Vagina (tissue), 2 donors: ENCODE results near the gene VPS45. TPM values are rescaled to one million over a fixed set of nuclear protein-coding genes. Genes with fewer than 3 reads are reported as not detected.

ENCODE experiments used
- DNase-seq, 2 donors: peaks; one replicate each; pipeline ENCODE4 v3.0.0-alpha.2; 2017; ENCODE audit errors: extremely low spot score in 2 of 2
- H3K27ac ChIP-seq: fragments of 200-600 bp; sonication (generic); one replicate; pipeline ENCODE4 v1.5.1; 2019
- H3K27me3 ChIP-seq: fragments of 200-600 bp; sonication (generic); one replicate; pipeline ENCODE4 v1.5.1; 2019
- H3K36me3 ChIP-seq, 2 donors: fragments of 200-600 bp; sonication (generic); one replicate each; pipeline ENCODE4 v1.5.1; 2017 to 2019
- H3K4me1 ChIP-seq: fragments of 200-600 bp; sonication (generic); one replicate; pipeline ENCODE4 v1.5.1; 2019
- H3K4me3 ChIP-seq, 2 donors: fragments of 200-600 bp; sonication (generic); 1 replicate in 1 of 2; 2 replicates in 1 of 2; pipeline ENCODE4 v1.5.1; 2016 to 2019
- H3K9me3 ChIP-seq: fragments of 200-600 bp; sonication (generic); one replicate; pipeline ENCODE4 v1.5.1; 2019
- CTCF ChIP-seq, 3 experiments: fragments of 450-650 bp in 2 of 3; fragments of 200-600 bp in 1 of 3; sonication (generic) in 1 of 3; IDR thresholded peaks; one replicate each; pipeline ENCODE4 v1.5.1; 2017 to 2019; ENCODE audit warnings: antibody characterized with exemption in 3 of 3, mild to moderate bottlenecking in 2 of 3, moderate library complexity in 2 of 3
- POLR2A ChIP-seq, 2 donors: fragments of 450-650 bp; IDR thresholded peaks; one replicate each; pipeline ENCODE4 v1.6.1; 2017; ENCODE audit warnings: antibody characterized with exemption in 2 of 2, mild to moderate bottlenecking in 2 of 2, moderate library complexity in 2 of 2
- POLR2AphosphoS5 ChIP-seq, 2 donors: sonication (generic); formaldehyde crosslinking; IDR thresholded peaks; one replicate each; pipeline ENCODE4 v1.9.0; 2017; ENCODE audit warnings: antibody characterized with exemption in 2 of 2, mild to moderate bottlenecking in 2 of 2, low read depth in 1 of 2; ENCODE audit not compliant: insufficient read depth in 1 of 2
- intact Hi-C: fragments of 100-400 bp; cut with DNase I; formaldehyde crosslinking; loops from one replicate; pipeline ENCODE4 v1.15.1; 2023
- total RNA-seq: library from RNA; depleted of rRNA; stranded (reverse); fragments of >200 nt; gene quantifications from one replicate; pipeline ENCODE4 v1.2.3, GENCODE V29; 2016

VPS45 gene
- total RNA-seq, 1 donor from 2014 or later: 32.2 TPM

DNA sequence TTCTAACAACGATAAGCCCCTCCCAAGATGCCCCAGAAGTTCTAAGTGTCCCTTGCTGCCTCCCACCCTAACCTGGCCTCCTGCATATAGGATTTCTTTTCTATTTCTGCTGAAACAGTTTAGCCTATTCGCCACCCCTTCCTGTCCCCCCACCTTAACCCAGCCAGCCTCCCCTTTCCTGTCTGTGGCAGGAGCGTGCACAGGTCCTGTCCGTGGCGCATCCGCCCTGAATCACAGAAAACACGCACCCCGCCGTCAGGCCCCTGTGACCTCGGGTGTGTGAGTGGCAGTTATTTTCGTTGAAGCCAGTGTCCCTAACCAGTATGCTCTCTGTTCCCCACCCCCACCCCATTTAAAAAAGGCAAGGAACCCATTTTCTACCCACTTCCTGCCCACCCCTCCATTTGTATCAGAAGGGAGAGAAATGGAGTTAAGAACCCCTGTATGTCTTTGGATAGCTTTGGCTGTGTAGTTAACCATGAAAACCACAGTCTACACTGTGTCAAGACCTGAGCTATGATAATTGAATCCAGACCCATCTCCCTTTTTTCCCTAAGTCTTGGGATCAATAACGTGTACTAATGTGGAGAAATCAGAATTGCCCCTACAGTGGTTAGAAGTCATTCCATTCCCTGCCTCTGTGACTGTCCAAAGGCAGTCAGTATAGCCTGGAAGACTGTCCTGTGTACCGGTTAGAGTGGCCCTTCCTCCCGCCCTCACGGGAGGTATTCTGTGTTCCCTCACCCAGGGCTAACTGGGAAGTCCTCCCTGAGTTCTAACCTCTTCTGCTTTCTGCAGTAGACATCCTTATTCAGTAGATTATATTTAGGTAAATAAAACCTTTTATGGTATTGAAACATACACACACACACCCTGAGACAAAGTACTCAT is 84.0 kb downstream of the VPS45 start:
- TF ChIP-seq CTCF (IDR thresholded peaks at IDR 0.05) (no peak), POLR2AphosphoS5 (IDR thresholded peaks at IDR 0.05; ENCODE audit: insufficient read depth in 1 of 2, low read depth in 1 of 2) (no peak), POLR2A (IDR thresholded peaks at IDR 0.05) (no peak)
- H3K4me3 ChIP-seq: peak overlapping the region; percentile 86
- H3K27me3 ChIP-seq: no peaks in the 10 kb centered on the region
- H3K27ac ChIP-seq: peak overlapping the region; percentile 96
- peaks cover 57% of the 10 kb centered on the region for H3K4me1 ChIP-seq
- peak; percentile 61 to 84 for DNase-seq
- H3K36me3 ChIP-seq: peaks cover 0 to 22% of the 10 kb centered on the region in 2 donors
- intact Hi-C loops: no loop called here
- no peaks in the 10 kb centered on the region for H3K9me3 ChIP-seq

GRCh38 chr1:150152182-150152536 is 84.6 kb downstream of the VPS45 start:
- no peak for TF ChIP-seq POLR2AphosphoS5 (IDR thresholded peaks at IDR 0.05; ENCODE audit: insufficient read depth in 1 of 2, low read depth in 1 of 2)
- no peak for TF ChIP-seq POLR2A (IDR thresholded peaks at IDR 0.05)
- no peak for TF ChIP-seq CTCF (IDR thresholded peaks at IDR 0.05)
- intact Hi-C loops: no loop called here
- H3K4me3 ChIP-seq: peak overlapping the region; percentile 86
- DNase-seq: peak; percentile 79 to 91
- peaks cover 57% of the 10 kb centered on the region for H3K4me1 ChIP-seq
- peaks cover 0 to 27% of the 10 kb centered on the region in 2 donors for H3K36me3 ChIP-seq
- no peaks in the 10 kb centered on the region for H3K9me3 ChIP-seq
- H3K27me3 ChIP-seq: no peaks in the 10 kb centered on the region
- H3K27ac ChIP-seq: peak overlapping the region; percentile 96

GRCh38 chr1:150152772-150153456 is 85.3 kb downstream of the VPS45 start:
- H3K36me3 ChIP-seq: peaks cover 0 to 34% of the 10 kb centered on the region in 2 donors
- intact Hi-C loops: no loop called here

DNA sequence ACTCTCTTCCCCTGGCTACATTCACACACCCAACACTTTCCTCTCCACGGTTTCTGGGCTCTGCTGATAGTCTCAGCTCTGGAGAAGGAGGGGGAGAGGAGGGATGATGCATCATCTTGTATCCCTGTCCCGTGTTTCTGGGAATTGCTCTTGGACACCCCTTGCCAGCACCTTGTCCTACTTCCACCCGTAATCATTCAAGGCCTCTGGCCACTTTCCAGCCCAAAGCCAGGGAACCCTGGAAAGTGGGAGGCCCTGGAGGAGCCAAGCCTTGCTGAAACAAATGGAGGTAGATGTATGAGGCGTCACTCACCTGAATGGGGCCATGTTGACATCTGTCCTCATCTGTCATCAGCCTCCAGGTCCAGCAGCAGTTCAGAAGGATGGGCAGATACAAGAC is 86.6 kb downstream of the VPS45 start:
- TF ChIP-seq CTCF (IDR thresholded peaks at IDR 0.05): no peak
- TF ChIP-seq POLR2AphosphoS5 (IDR thresholded peaks at IDR 0.05; ENCODE audit: insufficient read depth in 1 of 2, low read depth in 1 of 2): no peak
- TF ChIP-seq POLR2A (IDR thresholded peaks at IDR 0.05): no peak
- Histone ChIP-seq H3K36me3 (peaks cover 0 to 46% of the 10 kb centered on the region in 2 donors), H3K4me1 (peaks cover 62% of the 10 kb centered on the region), H3K27me3 (no peaks in the 10 kb centered on the region), H3K4me3 (no peak overlapping the region), H3K9me3 (no peaks in the 10 kb centered on the region), H3K27ac (peak overlapping the region; percentile 96)
- peak in 1 of 2 donors; percentile 83 for DNase-seq
- intact Hi-C loops: no loop called here

More at GRCh38 chr1:150152772-150153456, 85.3 kb downstream of the VPS45 start:
- Histone ChIP-seq H3K27me3 (no peaks in the 10 kb centered on the region), H3K9me3 (no peaks in the 10 kb centered on the region), H3K4me1 (peaks cover 57% of the 10 kb centered on the region), H3K27ac (peak overlapping the region; percentile 96), H3K4me3 (peak overlapping the region in 1 of 2 donors; percentile 4)
- peak; percentile 22 to 67 for DNase-seq
- TF ChIP-seq POLR2AphosphoS5 (IDR thresholded peaks at IDR 0.05; ENCODE audit: insufficient read depth in 1 of 2, low read depth in 1 of 2) (peak in 1 of 2 donors; percentile 39), POLR2A (IDR thresholded peaks at IDR 0.05) (no peak), CTCF (IDR thresholded peaks at IDR 0.05) (no peak)
